ENCODE measurements around the gene STAT5B.
A peak's percentile ranks its signal among the peaks of the same experiment; 100 is the strongest.
"Not testable (repeated sequence)": the region's sequence is repeated elsewhere in the genome, so short reads cannot be mapped to it uniquely, and the experiment has no call there.

The STAT5B gene

DNA sequence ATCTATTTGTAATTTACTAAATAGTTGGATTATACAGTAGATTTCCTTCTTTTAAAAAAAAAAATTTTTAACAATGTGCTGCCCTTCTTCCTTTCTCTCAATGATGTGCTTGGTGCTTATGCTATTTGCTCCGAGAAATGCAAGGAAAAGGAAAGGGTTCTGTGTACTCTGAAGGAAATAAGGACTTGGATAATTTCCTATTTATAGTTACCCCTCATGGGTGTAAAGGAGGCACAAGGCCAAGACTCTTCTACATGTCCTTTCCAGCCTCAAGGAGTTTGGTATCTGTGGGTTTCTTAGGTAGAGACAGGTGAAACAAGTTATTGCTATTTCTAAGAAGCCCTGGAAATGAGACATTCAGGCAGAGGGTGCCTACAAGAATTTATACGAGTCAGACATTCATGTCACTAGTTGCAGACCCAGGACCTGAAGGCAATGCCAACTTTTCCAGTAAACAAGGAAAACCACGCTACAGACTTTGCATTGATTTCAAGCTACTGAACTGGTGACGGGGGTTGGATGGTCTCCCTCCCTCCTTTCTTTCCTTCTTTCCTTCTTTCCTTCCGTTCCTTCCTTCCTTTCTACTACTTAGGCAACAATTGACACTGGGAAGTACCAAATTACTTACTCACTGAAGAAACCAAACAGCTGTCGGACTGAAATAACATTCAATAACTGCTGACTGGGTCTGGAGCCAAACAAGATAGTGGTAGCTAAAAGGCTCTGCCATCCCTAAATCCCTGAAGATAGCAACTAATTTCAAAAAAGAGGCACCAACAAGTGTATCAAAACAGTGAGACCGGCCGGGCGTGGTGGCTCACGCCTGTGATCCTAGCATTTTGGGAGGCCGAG lies 48.1 kb downstream of the STAT5B start:
- DNase-seq, result no peak

GRCh38 chr17:42225646-42226045 lies 50.5 kb downstream of the STAT5B start:
- no peak for DNase-seq

GRCh38 chr17:42224651-42225050 lies 51.5 kb downstream of the STAT5B start:
- DNase-seq, result no peak

- peak; percentile 63 to 66 for DNase-seq
Observed at GRCh38 chr17:42221886-42222745, 54.1 kb downstream of the STAT5B start.

- not testable (repeated sequence) for DNase-seq
Observed at GRCh38 chr17:42219280-42219679, 56.9 kb downstream of the STAT5B start.

GRCh38 chr17:42214156-42214555 lies 62.0 kb downstream of the STAT5B start:
- no peak for DNase-seq

DNA sequence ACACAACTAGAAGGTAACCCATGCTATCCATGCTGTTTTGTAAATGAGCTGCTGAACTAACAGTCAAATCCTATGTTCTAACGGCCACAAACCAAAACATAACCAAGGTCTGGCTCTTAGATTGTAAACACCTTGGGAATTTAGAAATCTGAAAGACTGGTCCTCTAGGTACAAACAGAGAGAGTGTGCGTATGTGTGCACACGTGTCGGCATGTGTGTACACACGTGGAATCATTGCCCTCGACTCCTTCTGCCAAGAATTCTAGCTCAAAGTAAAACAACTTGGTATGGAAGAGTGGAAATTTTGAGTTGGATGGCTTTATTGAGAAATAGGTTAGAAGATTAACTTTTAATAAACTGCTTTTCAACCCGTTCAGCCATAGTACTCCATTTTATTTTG lies 63.8 kb downstream of the STAT5B start:
- DNase-seq, result no peak

DNA sequence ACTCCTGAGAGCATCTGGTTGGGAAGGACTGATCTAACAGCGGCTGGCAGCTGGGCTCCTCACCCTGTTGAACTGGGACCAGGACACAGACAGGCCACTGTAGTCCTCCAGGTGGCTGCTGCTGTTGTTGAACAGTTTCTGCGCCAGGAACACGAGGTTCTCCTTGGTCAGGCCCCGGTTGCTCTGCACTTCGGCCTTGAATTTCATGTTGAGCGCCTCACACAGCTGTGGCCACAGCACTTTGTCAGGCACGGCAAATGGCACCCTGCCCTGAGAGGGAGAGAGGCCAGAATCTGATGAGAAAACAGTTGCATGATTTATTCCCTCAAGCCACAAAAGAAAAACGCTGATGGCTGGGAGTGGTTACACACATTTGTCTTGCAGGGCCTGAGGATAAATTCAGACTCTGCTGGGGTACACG lies 64.3 kb downstream of the STAT5B start:
- DNase-seq, result not testable (repeated sequence)

DNA sequence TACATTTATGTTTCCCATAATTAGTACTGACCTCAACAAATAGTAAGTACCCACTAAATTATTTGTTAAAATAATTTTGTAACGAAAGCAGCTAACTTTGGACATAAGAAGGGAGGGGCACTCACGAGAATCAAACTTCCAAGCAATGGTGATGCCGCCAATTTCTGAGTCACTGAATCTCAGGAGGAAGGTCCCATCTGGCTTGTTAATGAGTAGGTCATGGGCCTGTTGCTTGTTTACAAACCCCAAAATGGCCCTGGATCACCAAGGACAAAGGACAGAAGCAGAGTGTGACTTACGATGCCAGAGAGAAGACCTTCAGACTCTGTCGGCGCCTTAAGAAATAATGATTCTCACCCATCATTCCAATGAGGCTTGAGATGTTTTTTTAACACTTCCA lies 66.1 kb downstream of the STAT5B start:
- no peak for DNase-seq

DNA sequence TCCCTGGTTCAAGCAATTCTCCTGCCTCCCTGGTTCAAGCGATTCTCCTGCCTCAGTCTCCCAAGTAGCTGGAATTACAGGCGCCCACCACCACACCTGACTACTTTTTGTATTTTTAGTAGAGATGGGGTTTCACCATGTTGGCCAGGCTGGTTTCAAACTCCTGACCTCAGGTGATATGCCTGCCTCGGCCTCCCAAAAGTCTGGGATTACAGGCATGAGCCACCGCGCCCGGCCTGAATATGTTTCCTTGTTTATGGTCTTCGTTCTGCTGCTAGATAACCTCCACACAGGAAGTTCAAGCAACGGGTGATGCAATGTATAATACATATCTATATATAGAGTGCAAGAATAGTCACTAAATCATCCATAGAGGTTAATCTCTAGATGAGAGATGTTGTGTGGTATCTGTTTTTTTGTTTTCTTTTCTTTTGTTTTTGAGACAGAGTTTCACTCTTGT lies 70.0 kb downstream of the STAT5B start:
- peak in 1 of 2 donors; percentile 12 for DNase-seq

- DNase-seq, result no peak
Observed at GRCh38 chr17:42203354-42203753, 72.8 kb downstream of the STAT5B start.

- no peak for DNase-seq
Observed at GRCh38 chr17:42202696-42203095, 73.5 kb downstream of the STAT5B start.

GRCh38 chr17:42202159-42202558 lies 74.0 kb downstream of the STAT5B start:
- DNase-seq, result no peak

DNA sequence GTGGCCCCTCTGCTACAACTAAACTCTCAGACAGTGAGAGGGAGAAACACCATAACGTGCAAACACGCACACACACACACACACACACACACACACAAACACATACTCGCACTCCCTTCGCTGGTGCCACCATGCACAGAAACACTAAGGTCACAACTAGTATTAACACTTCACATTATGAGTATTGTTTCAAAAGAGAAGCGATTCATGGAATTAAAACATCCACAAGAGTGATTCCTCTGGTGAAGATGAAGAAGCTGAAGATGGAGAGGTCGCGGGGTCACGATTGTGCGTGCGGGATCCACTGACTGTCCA lies 74.8 kb downstream of the STAT5B start:
- no peak for DNase-seq

GRCh38 chr17:42200706-42201457 lies 75.3 kb downstream of the STAT5B start:
- no peak for DNase-seq

DNA sequence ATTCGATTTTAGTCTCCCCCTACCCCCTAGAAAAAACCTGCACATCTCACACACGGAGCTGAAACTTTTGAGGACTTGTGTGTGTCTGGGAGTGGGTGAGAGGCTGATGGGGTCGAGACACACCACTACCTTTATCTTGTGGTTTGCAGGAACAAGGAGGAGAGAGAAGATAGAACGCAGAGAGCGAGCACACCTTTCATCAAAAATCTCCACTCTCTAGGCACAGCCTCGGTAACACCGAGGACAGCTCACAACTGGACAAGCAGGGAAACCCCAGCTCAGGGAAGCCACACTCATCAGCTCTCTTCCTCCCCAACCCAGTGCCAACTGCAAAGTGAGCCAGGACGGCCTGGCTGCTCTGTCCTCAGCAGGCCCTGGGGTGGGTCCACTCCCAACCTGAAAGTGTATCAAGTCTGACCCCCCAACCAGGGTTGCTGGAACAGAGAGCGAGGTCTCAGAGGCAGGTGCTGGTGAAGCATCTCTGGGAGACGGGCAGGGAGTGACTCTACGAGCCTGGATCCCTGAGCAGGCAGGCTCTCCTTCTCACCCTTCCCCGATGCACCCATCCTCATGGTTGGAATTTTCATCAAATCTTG lies 76.7 kb downstream of the STAT5B start:
- DNase-seq, result no peak

DNA sequence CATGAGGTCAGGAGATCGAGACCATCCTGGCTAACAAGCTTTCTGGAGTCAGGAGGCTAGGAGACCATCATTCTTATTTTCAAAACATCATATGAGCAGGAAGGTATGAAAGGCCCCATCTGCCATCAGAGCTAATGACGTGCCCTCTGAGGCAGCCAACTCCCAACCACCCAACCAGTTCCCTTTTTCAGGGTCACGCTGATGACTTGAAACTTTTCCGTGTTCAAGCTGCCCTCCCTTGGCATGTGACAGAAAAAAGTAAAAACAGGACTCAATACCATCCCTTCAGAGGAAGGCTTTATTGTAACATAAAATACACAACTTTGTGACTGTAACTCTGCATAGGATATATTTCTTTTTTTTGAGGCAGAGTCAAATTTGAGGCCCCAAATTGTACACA lies 77.3 kb downstream of the STAT5B start:
- peak in 1 of 2 donors; percentile 64 for DNase-seq

- DNase-seq, result no peak
Observed at GRCh38 chr17:42197564-42198156, 78.5 kb downstream of the STAT5B start.

- DNase-seq, result peak; percentile 80 to 81
Observed at GRCh38 chr17:42193969-42194899, 82.0 kb downstream of the STAT5B start, which contains the start of gene GHDC. Gene GHDC (minus strand): TSS chr17:42194494. CDS start chr17:42193581, 913 bp downstream.

DNA sequence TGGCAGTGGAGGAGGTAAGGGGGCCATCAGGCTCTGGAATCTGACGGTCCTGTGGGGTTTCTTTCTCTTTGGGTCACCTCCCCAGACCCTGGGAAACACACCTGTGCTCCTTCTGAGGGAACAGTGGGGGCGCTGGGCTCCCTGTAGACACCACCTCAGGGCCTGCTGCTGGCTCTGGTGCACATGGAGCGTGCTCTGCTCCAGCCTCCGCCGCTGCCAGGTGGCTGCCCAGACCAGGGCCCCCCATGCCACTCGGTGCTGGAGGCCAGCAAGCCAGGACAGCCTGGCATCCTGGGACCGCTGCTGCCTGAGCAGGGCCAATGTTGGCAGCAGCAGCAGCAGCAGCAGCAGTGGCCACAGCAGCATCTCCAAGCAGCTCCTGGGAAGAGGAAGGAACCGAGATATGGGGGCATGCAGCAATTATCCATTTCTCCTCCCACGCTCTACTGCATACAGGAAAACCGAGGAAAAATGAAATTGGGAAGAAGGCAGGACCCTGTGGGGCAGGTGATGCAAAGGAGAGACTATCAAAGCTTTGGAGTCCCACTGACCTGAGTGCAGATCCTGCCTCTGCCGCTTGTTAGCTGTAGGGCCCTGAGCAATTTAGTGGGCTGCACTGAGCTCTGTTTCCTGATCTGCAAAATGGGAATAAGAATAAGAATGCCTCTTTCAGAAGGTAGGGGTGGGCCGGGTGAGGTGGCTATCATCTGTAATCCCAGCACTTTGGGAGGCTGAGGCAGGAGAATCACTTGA lies 82.8 kb downstream of the STAT5B start:
- no peak for DNase-seq
